AG09319 (cell line): ENCODE results near the gene HLA-DMB.

Experiments used
- DNase-seq: peaks from one replicate; pipeline ENCODE4 v3.0.0-alpha.2; 2010; ENCODE audit warnings: low read depth; ENCODE audit errors: extremely low read depth
- TF ChIP-seq, protein P1 (sequence below): IDR thresholded peaks from 2 replicates; pipeline ENCODE4 v1.5.1; 2011; ENCODE audit warnings: low read depth, mild to moderate bottlenecking, inconsistent platforms, low read length, moderate library complexity

Gene HLA-DMB

DNA sequence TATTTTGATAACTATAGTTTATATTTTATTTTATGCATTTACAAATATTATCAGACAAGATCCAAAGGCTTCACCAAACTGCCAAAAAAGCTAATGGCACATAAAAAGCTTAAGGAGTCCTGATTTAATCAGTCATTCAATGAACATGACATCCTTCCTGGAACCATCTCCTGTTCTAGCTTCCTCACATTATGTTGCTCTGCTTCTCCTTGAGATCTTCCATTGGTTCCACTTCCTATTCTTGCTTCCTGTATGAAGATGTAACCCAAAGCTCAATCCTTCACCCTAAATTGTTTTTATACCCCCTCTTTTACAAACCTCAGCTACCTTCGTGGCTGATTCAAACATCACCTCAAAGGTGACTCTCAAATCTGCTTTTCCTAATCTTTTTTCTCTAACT, 23.0 kb upstream of the HLA-DMB start:
- TF ChIP-seq, protein P1, sequence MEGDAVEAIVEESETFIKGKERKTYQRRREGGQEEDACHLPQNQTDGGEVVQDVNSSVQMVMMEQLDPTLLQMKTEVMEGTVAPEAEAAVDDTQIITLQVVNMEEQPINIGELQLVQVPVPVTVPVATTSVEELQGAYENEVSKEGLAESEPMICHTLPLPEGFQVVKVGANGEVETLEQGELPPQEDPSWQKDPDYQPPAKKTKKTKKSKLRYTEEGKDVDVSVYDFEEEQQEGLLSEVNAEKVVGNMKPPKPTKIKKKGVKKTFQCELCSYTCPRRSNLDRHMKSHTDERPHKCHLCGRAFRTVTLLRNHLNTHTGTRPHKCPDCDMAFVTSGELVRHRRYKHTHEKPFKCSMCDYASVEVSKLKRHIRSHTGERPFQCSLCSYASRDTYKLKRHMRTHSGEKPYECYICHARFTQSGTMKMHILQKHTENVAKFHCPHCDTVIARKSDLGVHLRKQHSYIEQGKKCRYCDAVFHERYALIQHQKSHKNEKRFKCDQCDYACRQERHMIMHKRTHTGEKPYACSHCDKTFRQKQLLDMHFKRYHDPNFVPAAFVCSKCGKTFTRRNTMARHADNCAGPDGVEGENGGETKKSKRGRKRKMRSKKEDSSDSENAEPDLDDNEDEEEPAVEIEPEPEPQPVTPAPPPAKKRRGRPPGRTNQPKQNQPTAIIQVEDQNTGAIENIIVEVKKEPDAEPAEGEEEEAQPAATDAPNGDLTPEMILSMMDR = no peak
- no peak for DNase-seq

DNA sequence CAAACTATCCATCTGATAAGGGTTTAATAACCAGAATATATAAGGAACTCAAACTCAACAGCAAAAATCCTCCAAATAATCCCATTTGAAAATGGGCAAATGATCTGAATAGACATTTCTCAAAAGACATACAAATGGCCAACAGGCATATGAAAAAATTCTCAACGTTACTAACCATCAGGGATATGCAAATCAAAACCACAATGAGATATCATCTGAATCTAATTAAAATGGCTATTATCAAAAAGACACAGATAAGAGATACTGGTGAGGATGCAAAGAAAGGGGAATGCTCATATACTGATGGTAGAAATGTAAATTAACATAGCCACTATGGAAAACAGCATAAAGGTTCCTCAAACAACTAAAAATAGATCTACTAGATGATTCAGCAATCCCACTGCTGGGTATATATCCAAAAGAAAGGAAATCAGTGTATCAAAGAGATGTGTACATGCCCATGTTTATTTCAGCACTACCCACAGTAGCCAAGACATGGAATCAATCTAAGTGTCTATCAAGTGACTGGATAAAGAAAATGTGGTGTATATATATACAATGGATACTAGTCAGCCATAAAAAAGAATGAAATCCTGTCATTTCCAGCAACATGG, 21.5 kb upstream of the HLA-DMB start:
- TF ChIP-seq, protein P1 = no peak
- DNase-seq = no peak

DNA sequence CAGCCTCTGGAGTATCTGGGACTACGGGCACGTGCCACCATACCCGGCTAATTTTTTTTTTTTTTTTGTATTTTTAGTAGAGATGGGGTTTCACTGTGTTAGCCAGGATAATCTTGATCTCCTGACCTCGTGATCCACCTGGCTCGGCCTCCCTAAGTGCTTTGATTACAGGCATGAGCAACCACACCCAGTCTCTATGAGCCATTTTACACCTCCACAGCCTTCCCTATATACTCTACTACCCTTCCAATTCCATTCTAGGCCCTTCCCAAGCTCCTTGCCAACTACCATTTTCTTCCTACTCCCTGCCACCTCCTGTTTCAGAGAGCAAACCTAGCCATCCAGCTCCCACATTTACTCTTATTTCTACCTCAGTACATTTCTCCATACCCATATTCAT, 19.7 kb upstream of the HLA-DMB start:
- no peak for DNase-seq
- TF ChIP-seq, protein P1 = no peak

DNA sequence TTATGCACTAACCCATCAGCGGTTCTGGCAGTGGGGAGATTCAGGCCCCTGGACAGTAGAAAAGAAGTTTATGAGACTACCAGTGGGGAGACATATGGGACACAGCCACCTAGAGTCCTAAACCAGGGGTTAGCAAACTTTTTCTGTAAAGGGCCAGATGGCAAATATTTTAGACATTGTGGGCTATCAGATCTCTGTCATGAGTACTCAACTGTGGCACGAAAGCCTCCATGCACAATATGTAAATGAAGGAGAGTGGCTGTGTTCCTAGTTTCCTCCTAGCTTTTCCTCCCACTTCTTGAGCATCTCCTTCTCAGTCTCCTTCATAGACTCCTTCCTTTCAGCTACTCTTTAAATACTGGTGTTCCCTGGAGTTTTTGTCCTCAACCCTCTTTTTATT, 15.3 kb upstream of the HLA-DMB start:
- TF ChIP-seq, protein P1 = no peak
- no peak for DNase-seq

DNA sequence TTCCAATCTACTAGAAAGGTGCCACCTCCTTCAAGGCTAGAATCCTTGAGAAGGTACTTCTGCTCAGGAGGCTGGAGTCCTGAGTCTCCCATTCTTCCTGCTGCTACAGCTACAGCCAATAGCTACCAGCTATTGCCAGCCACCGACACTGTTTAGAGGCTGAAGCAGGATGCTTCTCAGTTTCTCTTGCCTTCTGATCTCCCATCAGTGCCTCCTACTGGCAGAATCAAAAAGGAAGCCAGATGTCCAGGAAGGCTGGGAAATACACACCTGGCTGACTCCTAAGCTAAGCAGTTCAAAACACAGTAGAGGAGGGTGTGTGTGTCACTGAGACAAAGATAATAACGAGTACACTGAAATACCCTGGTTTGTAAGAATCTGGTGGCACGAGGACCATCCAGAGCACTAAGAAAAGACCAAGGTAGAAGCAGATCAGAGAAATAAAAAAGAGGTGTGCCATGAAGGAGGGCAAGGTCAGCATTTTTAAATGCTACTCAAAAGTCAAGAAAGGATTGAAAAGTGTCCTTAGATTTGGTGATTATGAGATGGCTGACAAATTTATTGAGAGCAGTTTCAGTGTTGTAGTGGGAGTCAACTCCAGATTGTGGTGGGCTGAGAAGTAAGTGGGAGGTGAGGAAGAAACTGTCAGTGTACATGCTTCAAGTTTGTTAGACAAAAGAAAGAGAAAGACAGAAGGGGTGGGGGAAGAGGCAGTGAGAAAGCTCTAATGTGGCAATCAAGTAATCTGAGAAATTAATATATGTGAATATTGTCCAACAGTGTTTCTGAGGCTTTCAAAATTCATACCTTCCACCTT, 14.4 kb upstream of the HLA-DMB start:
- DNase-seq = no peak
- TF ChIP-seq, protein P1 = peak; percentile 28

DNA sequence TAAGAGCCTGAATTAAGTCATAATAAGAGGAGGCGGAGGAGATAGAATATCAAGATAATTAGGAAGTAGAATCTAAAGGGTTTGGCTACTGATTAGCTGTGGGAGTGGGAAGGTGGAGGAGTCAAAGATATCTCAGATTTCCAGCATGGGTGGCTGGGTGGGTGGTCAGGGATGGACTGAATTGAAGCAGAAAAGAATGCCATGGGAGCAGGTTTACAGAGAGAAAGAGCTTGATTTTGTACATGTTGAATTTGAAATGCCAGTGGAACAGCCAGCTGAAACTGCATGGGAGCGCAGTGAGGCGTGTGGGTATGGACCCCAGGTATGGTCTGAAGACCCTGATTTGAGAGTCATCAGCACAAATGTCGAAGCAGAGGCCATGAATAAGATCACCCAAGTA, 13.4 kb upstream of the HLA-DMB start:
- DNase-seq = no peak
- TF ChIP-seq, protein P1 = no peak

DNA sequence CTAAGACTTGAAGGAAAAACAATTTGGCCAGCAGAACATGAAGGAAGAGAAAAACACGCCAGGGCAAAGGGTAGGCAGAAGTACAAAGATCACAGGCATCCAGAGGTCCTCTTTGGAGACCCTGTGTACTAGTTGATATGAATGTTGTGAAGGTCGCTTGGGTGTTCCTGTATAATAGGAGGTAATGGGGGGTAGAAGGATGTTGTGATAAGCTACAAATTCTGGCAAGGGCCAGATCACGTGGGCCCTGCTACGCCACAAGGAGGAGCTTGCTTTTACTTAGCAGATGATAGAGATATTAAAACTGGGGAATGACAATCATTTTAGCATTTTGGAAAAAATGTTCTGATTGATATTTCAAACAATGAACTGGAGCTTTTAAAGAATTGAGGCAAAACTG, 12.9 kb upstream of the HLA-DMB start:
- DNase-seq = no peak
- TF ChIP-seq, protein P1 = no peak
